TTC549 (cell line): ENCODE measurements around the gene SLC25A28.

Source experiments
- FAIRE-seq: peaks from 2 replicates; lab custom pipeline; 2012; peaks lifted over from hg19 to GRCh38; lab: Jason Lieb, UNC

The SLC25A28 gene

GRCh38 chr10:99619851-99620710 lies at the start of gene SLC25A28:
TSS of gene SLC25A28 (minus strand) at chr10:99620439. CDS start at chr10:99620335, 104 bp downstream.
- no peak for FAIRE-seq

GRCh38 chr10:99667108-99667751 lies 47.0 kb upstream of the SLC25A28 start:
- no peak for FAIRE-seq

- no peak for FAIRE-seq
Measured at GRCh38 chr10:99665304-99665703, 45.1 kb upstream of the SLC25A28 start.

- FAIRE-seq: no peak
Measured at GRCh38 chr10:99661377-99661763, 41.1 kb upstream of the SLC25A28 start.

GRCh38 chr10:99660662-99661376 lies 40.6 kb upstream of the SLC25A28 start:
- no peak for FAIRE-seq

GRCh38 chr10:99659868-99660366 lies 39.7 kb upstream of the SLC25A28 start:
- FAIRE-seq: no peak

GRCh38 chr10:99659031-99659867 lies 39.0 kb upstream of the SLC25A28 start, which contains the start of gene ENTPD7:
TSS of gene ENTPD7 (plus strand) at chr10:99659509. CDS start at chr10:99659957, 448 bp downstream.
- FAIRE-seq: peak; percentile 82

- no peak for FAIRE-seq
Measured at GRCh38 chr10:99658622-99659030, 38.4 kb upstream of the SLC25A28 start.

- FAIRE-seq: no peak
Measured at GRCh38 chr10:99656199-99657064, 36.2 kb upstream of the SLC25A28 start.

- no peak for FAIRE-seq
Measured at GRCh38 chr10:99654390-99655175, 34.3 kb upstream of the SLC25A28 start.

- FAIRE-seq: no peak
Measured at GRCh38 chr10:99652800-99653390, 32.7 kb upstream of the SLC25A28 start.

- FAIRE-seq: no peak
Measured at GRCh38 chr10:99648717-99649116, 28.5 kb upstream of the SLC25A28 start.

- no peak for FAIRE-seq
Measured at GRCh38 chr10:99647601-99648151, 27.4 kb upstream of the SLC25A28 start.

GRCh38 chr10:99633832-99634231 lies 13.6 kb upstream of the SLC25A28 start:
- no peak for FAIRE-seq

GRCh38 chr10:99631496-99631895 lies 11.3 kb upstream of the SLC25A28 start:
- no peak for FAIRE-seq

- no peak for FAIRE-seq
Measured at GRCh38 chr10:99630991-99631390, 10.8 kb upstream of the SLC25A28 start.

- FAIRE-seq: no peak
Measured at GRCh38 chr10:99630433-99630832, 10.2 kb upstream of the SLC25A28 start.

GRCh38 chr10:99629625-99629978 lies 9.4 kb upstream of the SLC25A28 start:
- no peak for FAIRE-seq

GRCh38 chr10:99628923-99629624 lies 8.8 kb upstream of the SLC25A28 start:
- no peak for FAIRE-seq
